OCI-M2 (cell line): Measurements from ENCODE around the gene LTBP1.

Source experiments
- DNase-seq: peaks from one replicate; lab custom pipeline; 2025; ENCODE audit not compliant: unreplicated experiment; lab: John Stamatoyannopoulos, UW

Gene LTBP1

GRCh38 chr2:32930436-32930835 lies 16.3 kb upstream of the LTBP1 start:
- DNase-seq, result no peak

GRCh38 chr2:32931519-32931918 lies 15.2 kb upstream of the LTBP1 start:
- no peak for DNase-seq

GRCh38 chr2:32931945-32932709 lies 14.6 kb upstream of the LTBP1 start:
- DNase-seq, result no peak

- DNase-seq, result no peak
Observed at GRCh38 chr2:32932825-32933755, 13.7 kb upstream of the LTBP1 start.

GRCh38 chr2:32933756-32934095 lies 13.0 kb upstream of the LTBP1 start:
- no peak for DNase-seq

GRCh38 chr2:32937602-32938448 lies 8.9 kb upstream of the LTBP1 start:
- DNase-seq, result no peak

GRCh38 chr2:32938934-32939333 lies 7.8 kb upstream of the LTBP1 start:
- no peak for DNase-seq

GRCh38 chr2:32940316-32940997 lies 6.3 kb upstream of the LTBP1 start:
- no peak for DNase-seq

- DNase-seq, result no peak
Observed at GRCh38 chr2:32941944-32942690, 4.6 kb upstream of the LTBP1 start.

- no peak for DNase-seq
Observed at GRCh38 chr2:32942793-32943485, 3.8 kb upstream of the LTBP1 start.

- no peak for DNase-seq
Observed at GRCh38 chr2:32945286-32945685, 1.5 kb upstream of the LTBP1 start.

- no peak for DNase-seq
Observed at GRCh38 chr2:32947076-32947483, 327 bp downstream of the LTBP1 start.

GRCh38 chr2:32947484-32948143 lies 861 bp downstream of the LTBP1 start:
- DNase-seq, result no peak

- no peak for DNase-seq
Observed at GRCh38 chr2:32948266-32948665, 1.5 kb downstream of the LTBP1 start.

GRCh38 chr2:32949260-32949659 lies 2.5 kb downstream of the LTBP1 start:
- no peak for DNase-seq

- DNase-seq, result no peak
Observed at GRCh38 chr2:32951672-32952071, 4.9 kb downstream of the LTBP1 start.

- DNase-seq, result no peak
Observed at GRCh38 chr2:32952761-32953476, 6.2 kb downstream of the LTBP1 start.

GRCh38 chr2:32954206-32954605 lies 7.5 kb downstream of the LTBP1 start:
- DNase-seq, result no peak
